ENCODE measurements around the gene CREB3L1.

CREB3L1 gene

DNA sequence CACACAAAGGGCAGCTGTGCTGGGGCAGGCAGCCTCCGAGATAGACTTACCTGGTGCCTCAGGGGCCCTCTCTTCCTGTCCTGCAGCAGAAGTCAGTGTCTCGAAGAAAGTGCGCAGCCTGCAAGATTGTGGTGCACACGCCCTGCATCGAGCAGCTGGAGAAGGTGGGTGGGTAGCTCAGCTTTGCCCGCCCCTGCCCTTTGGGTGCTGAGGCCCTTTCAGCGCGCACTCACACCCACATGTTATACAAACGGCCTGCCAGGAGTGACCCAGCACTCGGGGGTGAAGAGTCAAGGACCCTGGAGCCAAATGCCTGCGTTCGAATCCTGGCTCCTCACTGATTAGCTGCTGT lies 90.4 kb downstream of the CREB3L1 start:
- no peak for DNase-seq

- no peak for DNase-seq
Observed at GRCh38 chr11:46369458-46370152, 92.1 kb downstream of the CREB3L1 start.

DNA sequence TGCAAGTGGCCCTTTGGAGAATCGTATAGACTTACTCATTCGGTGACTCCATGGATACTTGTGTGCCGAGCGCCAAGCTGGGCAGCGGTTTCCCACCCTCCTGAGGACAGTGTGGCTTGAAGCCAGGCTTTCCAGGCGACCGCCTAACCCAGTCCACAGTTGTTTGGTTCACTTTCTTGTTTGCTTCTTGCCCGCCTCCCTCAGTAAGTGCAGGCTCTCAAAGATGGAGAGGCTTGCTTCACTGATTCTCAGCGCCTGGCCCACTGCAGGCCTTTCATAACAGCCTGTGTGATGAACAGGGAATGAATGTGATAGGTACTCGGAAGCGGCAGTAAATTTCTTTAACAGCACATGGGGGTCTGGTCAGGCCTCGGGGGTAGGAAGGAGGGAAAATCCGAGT lies 92.8 kb downstream of the CREB3L1 start:
- no peak for DNase-seq

All from NCI-H2029 treated with DMSO at 0.1 percent for 48 hours (cell line).